H1 (cell line): Measurements from ENCODE around the gene TNF. TPM values are rescaled to one million over a fixed set of nuclear protein-coding genes. Genes with fewer than 3 reads are reported as not detected.

Experiments
- CTCF ChIA-PET: fragments of 300-600 bp; sonication (Branson Sonifier 250); formaldehyde crosslinking; loops from one replicate; lab custom pipeline; 2021; ENCODE audit not compliant: partially characterized antibody; lab: Charles Lee
- POLR2A ChIA-PET: fragments of 300-600 bp; sonication (Branson Sonifier 250); formaldehyde crosslinking; loops from one replicate; lab custom pipeline; 2021; ENCODE audit warnings: inconsistent platforms; ENCODE audit not compliant: partially characterized antibody; lab: Charles Lee
- DNase-seq, 2 experiments: peaks; one replicate each; pipeline versions ENCODE4 v3.0.0 to v3.0.0-alpha.2; 2010 to 2022; ENCODE audit warnings: low spot score in 2 of 2, low read depth in 1 of 2, mixed read lengths in 1 of 2
- FAIRE-seq: peaks from 2 replicates; lab custom pipeline; 2011; peaks lifted over from hg19 to GRCh38; lab: Jason Lieb, UNC
- H2AFZ ChIP-seq: 2 replicates; pipeline ENCODE4 v1.8.1; 2012; ENCODE audit warnings: low read length, inconsistent platforms
- H2AK5ac ChIP-seq: 2 replicates; pipeline ENCODE4 v1.6.1; 2013; ENCODE audit warnings: low read depth, low read length
- H2BK120ac ChIP-seq: replicated peaks from 2 replicates; pipeline ENCODE3; 2013; ENCODE audit warnings: low read depth, low read length, inconsistent platforms
- H2BK12ac ChIP-seq: 2 replicates; pipeline ENCODE4 v1.6.1; 2013; ENCODE audit warnings: low read depth, low read length
- H2BK15ac ChIP-seq: 2 replicates; pipeline ENCODE4 v1.6.1; 2013; ENCODE audit warnings: low read length
- H2BK20ac ChIP-seq: 2 replicates; pipeline ENCODE4 v1.6.1; 2013; ENCODE audit warnings: low read length
- H2BK5ac ChIP-seq: 2 replicates; pipeline ENCODE4 v1.6.1; 2013; ENCODE audit warnings: low read depth, low read length
- H3K14ac ChIP-seq: 2 replicates; pipeline ENCODE4 v1.6.1; 2013; ENCODE audit warnings: inconsistent platforms; ENCODE audit not compliant: insufficient read length
- H3K18ac ChIP-seq: 2 replicates; pipeline ENCODE4 v1.6.1; 2013; ENCODE audit warnings: low read length; ENCODE audit errors: extremely low read depth
- H3K23ac ChIP-seq: 2 replicates; pipeline ENCODE4 v1.6.1; 2013; ENCODE audit warnings: inconsistent platforms; ENCODE audit not compliant: insufficient read length
- H3K23me2 ChIP-seq: 2 replicates; pipeline ENCODE4 v1.6.1; 2013; ENCODE audit warnings: low read depth, low read length
- H3K27ac ChIP-seq: 2 replicates; pipeline ENCODE4 v1.6.1; 2011; ENCODE audit warnings: low read depth, low read length, inconsistent platforms
- H3K27me3 ChIP-seq, 4 experiments: replicated peaks in 1 of 4; 1 replicate in 1 of 4; 2 replicates in 3 of 4; pipeline versions ENCODE4 v1.6.1 to v1.8.1; 2011 to 2013; ENCODE audit warnings: low read length in 3 of 4, mild to moderate bottlenecking in 3 of 4, inconsistent platforms in 2 of 4, mixed read lengths in 2 of 4, moderate library complexity in 1 of 4; ENCODE audit not compliant: control insufficient read depth in 3 of 4, insufficient read depth in 3 of 4; ENCODE audit errors: extremely low read depth in 1 of 4
- H3K36me3 ChIP-seq, 4 experiments: 2 replicates each; pipeline versions ENCODE4 v1.6.1 to v1.8.1; 2011 to 2013; ENCODE audit warnings: mild to moderate bottlenecking in 4 of 4, low read length in 3 of 4, moderate library complexity in 2 of 4, control low read depth in 1 of 4, inconsistent platforms in 1 of 4; ENCODE audit not compliant: insufficient read depth in 4 of 4, control insufficient read depth in 2 of 4
- H3K4ac ChIP-seq: replicated peaks from 2 replicates; pipeline ENCODE3; 2013; ENCODE audit warnings: low read length, low read depth, mixed read lengths, inconsistent platforms; ENCODE audit not compliant: insufficient read length
- H3K4me1 ChIP-seq, 4 experiments: replicated peaks in 1 of 4; 1 replicate in 1 of 4; 2 replicates in 3 of 4; pipeline versions ENCODE4 v1.6.1 to v1.8.1; 2011 to 2013; ENCODE audit warnings: low read length in 3 of 4, inconsistent platforms in 2 of 4, mixed read lengths in 1 of 4; ENCODE audit not compliant: insufficient read depth in 4 of 4, control insufficient read depth in 3 of 4
- H3K4me2 ChIP-seq, 2 experiments: 2 replicates each; pipeline versions ENCODE4 v1.6.1 to v1.8.1; 2011 to 2013; ENCODE audit warnings: low read depth in 2 of 2, low read length in 2 of 2, control low read depth in 1 of 2, inconsistent platforms in 1 of 2, mild to moderate bottlenecking in 1 of 2; ENCODE audit not compliant: insufficient read depth in 1 of 2
- H3K4me3 ChIP-seq, 4 experiments: fragments of 200-600, 300-600 bp in 1 of 4; sonication (generic), shearing (Covaris generic), sonication (Bioruptor Twin) in 1 of 4; 2 replicates each; pipeline versions ENCODE4 v1.5.1 to v1.8.1; 2011 to 2016; ENCODE audit warnings: low read length in 4 of 4, low read depth in 3 of 4, control low read depth in 2 of 4, inconsistent platforms in 2 of 4, mild to moderate bottlenecking in 2 of 4, mixed read lengths in 1 of 4, moderate library complexity in 1 of 4; ENCODE audit not compliant: insufficient read depth in 2 of 4; ENCODE audit errors: extremely low read depth in 1 of 4
- H3K56ac ChIP-seq: replicated peaks from 2 replicates; pipeline ENCODE3; 2013; ENCODE audit warnings: low read depth, mild to moderate bottlenecking, mixed read lengths, low read length, inconsistent platforms; ENCODE audit not compliant: insufficient read length
- H3K79me1 ChIP-seq: 2 replicates; pipeline ENCODE4 v1.6.1; 2013; ENCODE audit warnings: low read depth, low read length, control low read depth
- H3K79me2 ChIP-seq, 2 experiments: 2 replicates each; pipeline versions ENCODE4 v1.6.1 to v1.8.1; 2012 to 2013; ENCODE audit warnings: low read length in 2 of 2, mild to moderate bottlenecking in 2 of 2, inconsistent platforms in 1 of 2; ENCODE audit not compliant: insufficient read depth in 2 of 2, control insufficient read depth in 1 of 2
- H3K9ac ChIP-seq, 4 experiments: replicated peaks in 1 of 4; 1 replicate in 1 of 4; 2 replicates in 3 of 4; pipeline versions ENCODE4 v1.6.1 to v1.8.1; 2011 to 2013; ENCODE audit warnings: low read depth in 3 of 4, low read length in 3 of 4, control low read depth in 2 of 4, mild to moderate bottlenecking in 2 of 4, moderate library complexity in 2 of 4, inconsistent platforms in 1 of 4; ENCODE audit errors: extremely low read depth in 1 of 4
- H3K9me3 ChIP-seq, 2 experiments: 2 replicates each; pipeline versions ENCODE4 v1.6.1 to v1.8.1; 2012 to 2013; ENCODE audit warnings: mild to moderate bottlenecking in 2 of 2, moderate library complexity in 2 of 2, control low read depth in 1 of 2, inconsistent platforms in 1 of 2, low read depth in 1 of 2, low read length in 1 of 2, mixed read lengths in 1 of 2; ENCODE audit not compliant: insufficient read depth in 2 of 2
- H4K20me1 ChIP-seq, 2 experiments: replicated peaks in 1 of 2; 2 replicates each; pipeline versions ENCODE3 to v1.8.1; 2011 to 2013; ENCODE audit warnings: inconsistent platforms in 2 of 2, low read length in 2 of 2, mild to moderate bottlenecking in 1 of 2; ENCODE audit not compliant: insufficient read depth in 2 of 2, control insufficient read depth in 1 of 2
- H4K5ac ChIP-seq: 2 replicates; pipeline ENCODE4 v1.6.1; 2013; ENCODE audit warnings: low read length, low read depth, mixed read lengths, inconsistent platforms; ENCODE audit not compliant: insufficient read length
- H4K8ac ChIP-seq: 2 replicates; pipeline ENCODE4 v1.8.0; 2013; ENCODE audit warnings: mild to moderate bottlenecking, moderate library complexity, low read length, inconsistent platforms; ENCODE audit not compliant: insufficient read depth; ENCODE audit errors: extremely low read depth
- H4K91ac ChIP-seq: replicated peaks from 2 replicates; pipeline ENCODE3; 2013; ENCODE audit warnings: low read length, mixed read lengths, inconsistent platforms; ENCODE audit not compliant: insufficient read length
- ASH2L ChIP-seq: fragments of 200-600, 300-600 bp; sonication (generic); IDR thresholded peaks from one replicate; pipeline ENCODE4 v1.7.1; 2017; ENCODE audit warnings: low read length
- CBX8 ChIP-seq: fragments of 300-800, 300-1000 bp; sonication (generic); IDR thresholded peaks from 2 replicates; pipeline ENCODE4 v1.7.1; 2016; ENCODE audit warnings: low read depth, low read length, borderline replicate concordance
- KDM5A ChIP-seq: fragments of 200-600 bp; IDR thresholded peaks from 2 replicates; pipeline ENCODE4 v1.7.1; 2012; ENCODE audit warnings: mild to moderate bottlenecking, low read length, inconsistent platforms, mixed read lengths
- SIN3A ChIP-seq, 2 experiments: IDR thresholded peaks in 1 of 2; conservative IDR thresholded peaks in 1 of 2; 2 replicates each; pipeline ENCODE4 v1.6.1; 2011 to 2012; ENCODE audit warnings: low read length in 2 of 2, improper control_type of control experiment in 1 of 2, low read depth in 1 of 2, mild to moderate bottlenecking in 1 of 2
- SP4 ChIP-seq: IDR thresholded peaks from 2 replicates; pipeline ENCODE4 v1.6.1; 2012; ENCODE audit warnings: low read length, inconsistent platforms
- WGBS, 2 experiments: shearing (Covaris generic) in 1 of 2; methylation state at CpG; one replicate each; pipeline versions ENCODE4 v1.1.6 to v1.1.7; 2013 to 2015; ENCODE audit warnings: low lambda C conversion rate in 2 of 2, mixed read lengths in 2 of 2, inconsistent platforms in 1 of 2, low coverage in 1 of 2, missing lambda C conversion rate in 1 of 2; ENCODE audit not compliant: insufficient replicate concordance in 2 of 2, insufficient coverage in 1 of 2, insufficient read length in 1 of 2; ENCODE audit errors: extremely low coverage in 1 of 2, missing lambda C conversion rate in 1 of 2; 5-methylcytosine and 5-hydroxymethylcytosine counted together
- polyA plus RNA-seq, 7 experiments: library from polyadenylated mRNA; depleted of rRNA in 3 of 7; stranded (reverse) in 5 of 7; unstranded in 2 of 7; fragments of >200 nt in 5 of 7; fragments of 200-250 nt in 2 of 7; gene quantifications; 1 replicate in 5 of 7; 2 replicates in 1 of 7; 4 replicates in 1 of 7; pipeline versions ENCODE4 v1.2.1 to v1.2.3, GENCODE V29; 2011 to 2013; ENCODE audit warnings: missing spikeins in 2 of 7, mixed read lengths in 2 of 7
- total RNA-seq: library from RNA; stranded (reverse); fragmentation: NEBNext Ultra II Directional; extraction: Animal tissue kit (Norgen Biotek cat#: 25700); gene quantifications from 2 replicates; pipeline ENCODE4 v1.2.1, GENCODE V29; 2021

Gene TNF
- total and polyA plus RNA-seq, 2 of the 8 experiments (the other 6 are each of a cell fraction or from before 2014, with no cell fraction given) = not detected

- no peak for FAIRE-seq
- WGBS, 2 experiments = 13% methylated on average over 15 of the region's 15 CpGs; no CpG with 5 or more reads in 1 of the 2 experiments
These were observed 46.1 kb downstream of the TNF start for GRCh38 chr6:31621320-31621939.

More at GRCh38 chr6:31621320-31621939, 46.1 kb downstream of the TNF start:
- peak; percentile 3 for TF ChIP-seq ASH2L
- TF ChIP-seq CBX8 = no peak
- TF ChIP-seq KDM5A = 0 out of 2 replicates have a peak, but pooled peaks have one; percentile 6
- TF ChIP-seq SP4 = no peak
- TF ChIP-seq SIN3A (conservative IDR thresholded peaks at IDR 0.05 in 1 of 2, IDR thresholded peaks at IDR 0.05 in 1 of 2; ENCODE audit: low read depth in 1 of 2, low read length in 2 of 2) = no peak
- ChIA-PET POLR2A (interaction anchor here (0.8 to 34.9 kb wide), 21 partner anchors 9 to 351 kb away, joined by 3 to 883 read pairs (median 5); partner anchors contain the start of genes APOM, ATP6V1G2, BAG6 and C6orf47), CTCF (interaction anchor here (0.9 to 2.7 kb wide), 8 partner anchors 13 to 108 kb away, joined by 3 to 9 read pairs (median 5); partner anchors contain the start of genes ATP6V1G2, BAG6, DDAH2 and LST1)
- peak overlapping the region; percentile 83 for H3K56ac ChIP-seq
- H4K8ac ChIP-seq = peak overlapping the region; percentile 99; the same call in 1 of the 2 replicates
- H2BK15ac ChIP-seq = no peak overlapping the region
- DNase-seq = no peak
- no peak overlapping the region for H2BK20ac ChIP-seq
- peak overlapping the region; percentile 95 for H3K27ac ChIP-seq
- peaks cover 11% of the 10 kb centered on the region; the same call in 1 of the 2 replicates for H3K79me1 ChIP-seq
- peak overlapping the region; percentile 93 to 94 (median 94) for H3K9ac ChIP-seq
- peaks cover 24 to 46% of the 10 kb centered on the region in 2 experiments for H3K79me2 ChIP-seq
- no peaks in the 10 kb centered on the region for H3K27me3 ChIP-seq
- H3K14ac ChIP-seq = peak overlapping the region; percentile 73
- peaks cover 6% of the 10 kb centered on the region; the same call in 1 of the 2 replicates for H3K23me2 ChIP-seq
- peaks cover 0 to 2% (median 0%) of the 10 kb centered on the region in 4 experiments; a peak in 1 of 7 replicates for H3K4me1 ChIP-seq
- peak overlapping the region; percentile 65 for H3K4ac ChIP-seq
- H3K36me3 ChIP-seq = peaks cover 33 to 46% (median 36%) of the 10 kb centered on the region in 4 experiments
- no peaks in the 10 kb centered on the region for H3K9me3 ChIP-seq
- peaks cover 4 to 14% of the 10 kb centered on the region in 2 experiments for H4K20me1 ChIP-seq
- H2AK5ac ChIP-seq = peak overlapping the region; percentile 61; the same call in 1 of the 2 replicates
- peak overlapping the region; percentile 81 to 93 for H3K4me2 ChIP-seq
- peak overlapping the region; percentile 19 for H3K23ac ChIP-seq
- peak overlapping the region; percentile 88 to 98 (median 98) for H3K4me3 ChIP-seq
- H3K18ac ChIP-seq = peak overlapping the region; percentile 81; the same call in 1 of the 2 replicates
- H2BK5ac ChIP-seq = peak overlapping the region; percentile 89
- H2BK12ac ChIP-seq = no peak overlapping the region; the same call in 1 of the 2 replicates
- H2BK120ac ChIP-seq = peak overlapping the region; percentile 36
- peak overlapping the region; percentile 85 for H4K5ac ChIP-seq
- no peak overlapping the region for H2AFZ ChIP-seq
- peak overlapping the region; percentile 75 for H4K91ac ChIP-seq
